Ovary (tissue), 9 donors: ENCODE results near the gene HAUS3. TPM values are rescaled to one million over a fixed set of nuclear protein-coding genes. Genes with fewer than 3 reads are reported as not detected.

Experiments used
- DNase-seq, 5 donors: peaks; one replicate each; pipeline ENCODE4 v3.0.0-alpha.2; 2019 to 2020
- H3K27ac ChIP-seq, 2 donors: fragments of 200-600 bp; one replicate each; pipeline versions ENCODE4 v1.5.1 to v1.8.0; 2019 to 2022
- H3K27me3 ChIP-seq: fragments of 200-600 bp; one replicate; pipeline ENCODE4 v1.8.0; 2022
- H3K36me3 ChIP-seq: fragments of 200-600 bp; sonication (generic); one replicate; pipeline ENCODE4 v1.5.1; 2019
- H3K4me1 ChIP-seq: one replicate; pipeline ENCODE4 v1.8.1; 2013; ENCODE audit warnings: mild to moderate bottlenecking, moderate library complexity; ENCODE audit not compliant: insufficient read depth
- H3K4me3 ChIP-seq: fragments of 200-600 bp; sonication (generic); one replicate; pipeline ENCODE4 v1.5.1; 2017
- H3K9me3 ChIP-seq, 2 donors: fragments of 200-600 bp in 1 of 2; sonication (generic) in 1 of 2; one replicate each; pipeline versions ENCODE4 v1.5.1 to v1.8.1; 2013 to 2019; ENCODE audit warnings: mild to moderate bottlenecking in 1 of 2, moderate library complexity in 1 of 2
- CTCF ChIP-seq, 3 donors: fragments of 450-650 bp in 2 of 3; fragments of 200-600 bp in 1 of 3; IDR thresholded peaks; one replicate each; pipeline versions ENCODE4 v1.5.1 to v1.8.0; 2016 to 2022; ENCODE audit warnings: antibody characterized with exemption in 3 of 3, mild to moderate bottlenecking in 1 of 3
- EP300 ChIP-seq: sonication (generic); formaldehyde crosslinking; IDR thresholded peaks from one replicate; pipeline ENCODE4 v1.6.1; 2017; ENCODE audit warnings: antibody characterized with exemption
- POLR2A ChIP-seq: fragments of 450-650 bp; IDR thresholded peaks from one replicate; pipeline ENCODE4 v1.6.1; 2017; ENCODE audit warnings: antibody characterized with exemption, mild to moderate bottlenecking, moderate library complexity
- WGBS, 3 donors: extraction: QIAGEN DNeasy Blood & Tissue Kit in 1 of 3; methylation state at CpG; one replicate each; pipeline versions ENCODE4 v1.1.5 to v1.1.7; 2013 to 2017; 5-methylcytosine and 5-hydroxymethylcytosine counted together
- intact Hi-C, 4 donors: fragments of 100-400 bp; cut with DNase I; formaldehyde crosslinking; loops; one replicate each; pipeline versions ENCODE4 v1.11.0 to v1.15.1; 2022 to 2023
- polyA plus RNA-seq, 2 donors: library from polyadenylated mRNA; stranded (reverse); fragments of 200-250 nt in 1 of 2; fragments of 350-450 nt in 1 of 2; fragmentation: Illumina TruSeq in 1 of 2; extraction: RNeasy Lipid Tissue Mini Kit (QIAGEN cat#74804) in 1 of 2; gene quantifications; one replicate each; pipeline ENCODE4 v1.2.3, GENCODE V29; 2013 to 2014
- total RNA-seq, 7 donors: library from RNA; depleted of rRNA in 2 of 7; stranded (reverse); fragments of >200 nt in 2 of 7; fragmentation: NEBNext Ultra II Directional in 3 of 7; extraction: Animal tissue kit (Norgen Biotek cat#: 25700) in 3 of 7; gene quantifications; one replicate each; pipeline versions ENCODE4 v1.1.0 to v1.2.4, GENCODE V29; 2016 to 2023
- donor health status: DM: no; HTN: no; CAD: no; lungs with moderate emphysema.
- donor health status: DM: no; HTN: no; CAD: no.
- donor health status: Bipolar disorder and iron deficiency.
- donor health status: DM: yes; HTN: yes; CAD: no.
- donor health status: DM: no; HTN: no; CAD: no.
- donor health status: DM: yes; HTN: yes; CAD: no.

HAUS3 gene
- total and polyA plus RNA-seq, 9 donors = 8.2 to 17.4 (median 12.5) TPM

GRCh38 chr4:2183394-2183793 lies 58.5 kb downstream of the HAUS3 start:
- Histone ChIP-seq H3K4me3 (no peak overlapping the region), H3K4me1 (no peaks in the 10 kb centered on the region), H3K27me3 (no peaks in the 10 kb centered on the region), H3K9me3 (peaks cover 0 to 3% of the 10 kb centered on the region in 2 donors), H3K27ac (no peak overlapping the region), H3K36me3 (no peaks in the 10 kb centered on the region)
- DNase-seq = no peak
- TF ChIP-seq EP300 (no peak), POLR2A (no peak), CTCF (IDR thresholded peaks at IDR 0.05) (no peak)
- intact Hi-C loops = no loop called here

GRCh38 chr4:2182994-2183393 lies 58.9 kb downstream of the HAUS3 start:
- no peak for DNase-seq
- H3K27ac ChIP-seq = no peak overlapping the region
- H3K27me3 ChIP-seq = no peaks in the 10 kb centered on the region
- 92 to 96% (median 92%) methylated on average over 3 of the region's 3 CpGs for WGBS, 3 donors
- TF ChIP-seq POLR2A (no peak), CTCF (IDR thresholded peaks at IDR 0.05) (no peak), EP300 (no peak)
- no peak overlapping the region for H3K4me3 ChIP-seq
- H3K36me3 ChIP-seq = no peaks in the 10 kb centered on the region
- H3K9me3 ChIP-seq = peaks cover 0 to 3% of the 10 kb centered on the region in 2 donors
- intact Hi-C loops = no loop called here
- no peaks in the 10 kb centered on the region for H3K4me1 ChIP-seq

- Histone ChIP-seq H3K27ac (no peak overlapping the region), H3K36me3 (no peaks in the 10 kb centered on the region), H3K4me1 (no peaks in the 10 kb centered on the region), H3K4me3 (no peak overlapping the region), H3K9me3 (no peaks in the 10 kb centered on the region), H3K27me3 (no peaks in the 10 kb centered on the region)
- 51 to 64% (median 54%) methylated on average over 2 of the region's 2 CpGs for WGBS, 3 donors
- intact Hi-C loops = no loop called here
- no peak for DNase-seq
- TF ChIP-seq POLR2A (no peak), CTCF (IDR thresholded peaks at IDR 0.05) (no peak), EP300 (no peak)
Observed at GRCh38 chr4:2180410-2180809, 61.5 kb downstream of the HAUS3 start.

GRCh38 chr4:2179717-2180116 lies 62.2 kb downstream of the HAUS3 start:
- no peak overlapping the region for H3K4me3 ChIP-seq
- DNase-seq = no peak
- H3K27ac ChIP-seq = no peak overlapping the region
- no peaks in the 10 kb centered on the region for H3K9me3 ChIP-seq
- TF ChIP-seq EP300 (no peak), POLR2A (no peak), CTCF (IDR thresholded peaks at IDR 0.05) (no peak)
- intact Hi-C loops = no loop called here
- H3K27me3 ChIP-seq = no peaks in the 10 kb centered on the region
- H3K4me1 ChIP-seq = no peaks in the 10 kb centered on the region
- H3K36me3 ChIP-seq = no peaks in the 10 kb centered on the region
- WGBS, 3 donors = 87 to 89% (median 87%) methylated on average over 7 of the region's 7 CpGs

- Histone ChIP-seq H3K4me1 (no peaks in the 10 kb centered on the region), H3K4me3 (no peak overlapping the region), H3K27me3 (no peaks in the 10 kb centered on the region), H3K36me3 (no peaks in the 10 kb centered on the region), H3K27ac (no peak overlapping the region), H3K9me3 (no peaks in the 10 kb centered on the region)
- no peak for TF ChIP-seq EP300
- no peak for TF ChIP-seq CTCF (IDR thresholded peaks at IDR 0.05)
- no peak for TF ChIP-seq POLR2A
- 100% methylated on average over 1 of the region's 1 CpG for WGBS, 3 donors
- DNase-seq = no peak
- intact Hi-C loops = no loop called here
Observed at GRCh38 chr4:2178986-2179385, 62.9 kb downstream of the HAUS3 start.
